ENCODE measurements around the gene KPNA3. TPM values are rescaled to one million over a fixed set of nuclear protein-coding genes. Genes with fewer than 3 reads are reported as not detected.
"Not testable (repeated sequence)": the region's sequence is repeated elsewhere in the genome, so short reads cannot be mapped to it uniquely, and the experiment has no call there.

Gene KPNA3
- total and polyA plus RNA-seq, 2 donors (not counting 1 experiment from before 2014, with no cell fraction given) = 37.0 to 68.3 TPM

GRCh38 chr13:49810567-49811526 is 18.4 kb upstream of the KPNA3 start:
- H3K27ac ChIP-seq (ENCODE audit: insufficient read depth, low read length) = no peak overlapping the region
- no peaks in the 10 kb centered on the region for H3K4me1 ChIP-seq (ENCODE audit: control insufficient read depth, extremely low read depth, insufficient read depth, low read length)
- H4K20me1 ChIP-seq (ENCODE audit: control insufficient read depth, extremely low read depth, insufficient read depth, low read length) = no peaks in the 10 kb centered on the region
- no peaks in the 10 kb centered on the region for H3K9me3 ChIP-seq (ENCODE audit: control insufficient read depth, insufficient read depth, low read depth, low read length)
- H2AFZ ChIP-seq (ENCODE audit: low read length) = no peak overlapping the region
- H3K79me2 ChIP-seq (ENCODE audit: control insufficient read depth, insufficient read depth, low read length) = no peaks in the 10 kb centered on the region
- H3K27me3 ChIP-seq (ENCODE audit: control insufficient read depth, insufficient read depth, low read length) = peaks cover 2% of the 10 kb centered on the region
- DNase-seq (ENCODE audit: low read depth in 2 of 2) = peak; percentile 54 to 55
- no peaks in the 10 kb centered on the region for H3K36me3 ChIP-seq (ENCODE audit: control insufficient read depth, insufficient read depth, low read length)
- H3K9ac ChIP-seq (ENCODE audit: insufficient read depth, low read length) = no peak overlapping the region
- TF ChIP-seq CTCF (conservative IDR thresholded peaks at IDR 0.05 in 1 of 2, IDR thresholded peaks at IDR 0.05 in 1 of 2; ENCODE audit: low read depth in 1 of 2, low read length in 2 of 2) (no peak), EZH2 (IDR thresholded peaks at IDR 0.05; ENCODE audit: low read length, missing control alignments) (no peak)
- H3K4me2 ChIP-seq (ENCODE audit: extremely low read depth, insufficient read depth, low read length) = no peak overlapping the region
- no peak overlapping the region for H3K4me3 ChIP-seq (replicated peaks in 1 of 4; ENCODE audit: control extremely low read depth in 1 of 4, insufficient read depth in 1 of 4, low read depth in 3 of 4, low read length in 4 of 4)

- Histone ChIP-seq H3K4me3 (replicated peaks in 1 of 4; ENCODE audit: control extremely low read depth in 1 of 4, insufficient read depth in 1 of 4, low read depth in 3 of 4, low read length in 4 of 4) (no peak overlapping the region), H4K20me1 (ENCODE audit: control insufficient read depth, extremely low read depth, insufficient read depth, low read length) (no peaks in the 10 kb centered on the region), H3K27ac (ENCODE audit: insufficient read depth, low read length) (no peak overlapping the region), H3K9me3 (ENCODE audit: control insufficient read depth, insufficient read depth, low read depth, low read length) (no peaks in the 10 kb centered on the region), H3K79me2 (ENCODE audit: control insufficient read depth, insufficient read depth, low read length) (no peaks in the 10 kb centered on the region), H3K4me1 (ENCODE audit: control insufficient read depth, extremely low read depth, insufficient read depth, low read length) (no peaks in the 10 kb centered on the region), H3K9ac (ENCODE audit: insufficient read depth, low read length) (no peak overlapping the region), H3K27me3 (ENCODE audit: control insufficient read depth, insufficient read depth, low read length) (peaks cover 2% of the 10 kb centered on the region), H2AFZ (ENCODE audit: low read length) (no peak overlapping the region), H3K36me3 (ENCODE audit: control insufficient read depth, insufficient read depth, low read length) (no peaks in the 10 kb centered on the region), H3K4me2 (ENCODE audit: extremely low read depth, insufficient read depth, low read length) (no peak overlapping the region)
- TF ChIP-seq CTCF (conservative IDR thresholded peaks at IDR 0.05 in 1 of 2, IDR thresholded peaks at IDR 0.05 in 1 of 2; ENCODE audit: low read depth in 1 of 2, low read length in 2 of 2) (no peak), EZH2 (IDR thresholded peaks at IDR 0.05; ENCODE audit: low read length, missing control alignments) (no peak)
- DNase-seq (ENCODE audit: low read depth in 2 of 2) = no peak
Observed at GRCh38 chr13:49807681-49808080, 15.2 kb upstream of the KPNA3 start.

GRCh38 chr13:49806126-49806536 is 13.6 kb upstream of the KPNA3 start:
- DNase-seq (ENCODE audit: low read depth in 2 of 2) = no peak
- Histone ChIP-seq H3K4me3 (replicated peaks in 1 of 4; ENCODE audit: control extremely low read depth in 1 of 4, insufficient read depth in 1 of 4, low read depth in 3 of 4, low read length in 4 of 4) (no peak overlapping the region), H3K79me2 (ENCODE audit: control insufficient read depth, insufficient read depth, low read length) (no peaks in the 10 kb centered on the region), H3K4me1 (ENCODE audit: control insufficient read depth, extremely low read depth, insufficient read depth, low read length) (no peaks in the 10 kb centered on the region), H3K9ac (ENCODE audit: insufficient read depth, low read length) (no peak overlapping the region), H3K9me3 (ENCODE audit: control insufficient read depth, insufficient read depth, low read depth, low read length) (no peaks in the 10 kb centered on the region), H3K4me2 (ENCODE audit: extremely low read depth, insufficient read depth, low read length) (no peak overlapping the region), H3K27me3 (ENCODE audit: control insufficient read depth, insufficient read depth, low read length) (peaks cover 2% of the 10 kb centered on the region), H2AFZ (ENCODE audit: low read length) (no peak overlapping the region), H3K36me3 (ENCODE audit: control insufficient read depth, insufficient read depth, low read length) (no peaks in the 10 kb centered on the region), H3K27ac (ENCODE audit: insufficient read depth, low read length) (no peak overlapping the region), H4K20me1 (ENCODE audit: control insufficient read depth, extremely low read depth, insufficient read depth, low read length) (no peaks in the 10 kb centered on the region)
- TF ChIP-seq EZH2 (IDR thresholded peaks at IDR 0.05; ENCODE audit: low read length, missing control alignments) (no peak), CTCF (conservative IDR thresholded peaks at IDR 0.05 in 1 of 2, IDR thresholded peaks at IDR 0.05 in 1 of 2; ENCODE audit: low read depth in 1 of 2, low read length in 2 of 2) (no peak)

- not testable (repeated sequence) for H3K4me2 ChIP-seq (ENCODE audit: extremely low read depth, insufficient read depth, low read length); H3K36me3 ChIP-seq (ENCODE audit: control insufficient read depth, insufficient read depth, low read length); H3K27me3 ChIP-seq (ENCODE audit: control insufficient read depth, insufficient read depth, low read length); H3K9ac ChIP-seq (ENCODE audit: insufficient read depth, low read length); H3K4me1 ChIP-seq (ENCODE audit: control insufficient read depth, extremely low read depth, insufficient read depth, low read length); H3K4me3 ChIP-seq (replicated peaks in 1 of 4; ENCODE audit: control extremely low read depth in 1 of 4, insufficient read depth in 1 of 4, low read depth in 3 of 4, low read length in 4 of 4); DNase-seq (ENCODE audit: low read depth in 2 of 2); H3K79me2 ChIP-seq (ENCODE audit: control insufficient read depth, insufficient read depth, low read length); H4K20me1 ChIP-seq (ENCODE audit: control insufficient read depth, extremely low read depth, insufficient read depth, low read length); H2AFZ ChIP-seq (ENCODE audit: low read length); H3K9me3 ChIP-seq (ENCODE audit: control insufficient read depth, insufficient read depth, low read depth, low read length); H3K27ac ChIP-seq (ENCODE audit: insufficient read depth, low read length)
Observed at GRCh38 chr13:49803047-49803446, 10.6 kb upstream of the KPNA3 start.
